ENCODE measurements around the gene WDR18. TPM values are rescaled to one million over a fixed set of nuclear protein-coding genes. Genes with fewer than 3 reads are reported as not detected.

WDR18 gene
- polyA plus RNA-seq, 1 experiment: 44.3 TPM

GRCh38 chr19:971795-972194 lies 12.3 kb upstream of the WDR18 start:
- no peak overlapping the region for H3K4me3 ChIP-seq (ENCODE audit: low read depth, low read length)
- H3K27me3 ChIP-seq (ENCODE audit: control insufficient read depth, insufficient read depth, low read length): no peaks in the 10 kb centered on the region
- DNase-seq (ENCODE audit: low read depth): no peak
- POLR2A ChIA-PET: no interaction called here
- TF ChIP-seq, protein P1, sequence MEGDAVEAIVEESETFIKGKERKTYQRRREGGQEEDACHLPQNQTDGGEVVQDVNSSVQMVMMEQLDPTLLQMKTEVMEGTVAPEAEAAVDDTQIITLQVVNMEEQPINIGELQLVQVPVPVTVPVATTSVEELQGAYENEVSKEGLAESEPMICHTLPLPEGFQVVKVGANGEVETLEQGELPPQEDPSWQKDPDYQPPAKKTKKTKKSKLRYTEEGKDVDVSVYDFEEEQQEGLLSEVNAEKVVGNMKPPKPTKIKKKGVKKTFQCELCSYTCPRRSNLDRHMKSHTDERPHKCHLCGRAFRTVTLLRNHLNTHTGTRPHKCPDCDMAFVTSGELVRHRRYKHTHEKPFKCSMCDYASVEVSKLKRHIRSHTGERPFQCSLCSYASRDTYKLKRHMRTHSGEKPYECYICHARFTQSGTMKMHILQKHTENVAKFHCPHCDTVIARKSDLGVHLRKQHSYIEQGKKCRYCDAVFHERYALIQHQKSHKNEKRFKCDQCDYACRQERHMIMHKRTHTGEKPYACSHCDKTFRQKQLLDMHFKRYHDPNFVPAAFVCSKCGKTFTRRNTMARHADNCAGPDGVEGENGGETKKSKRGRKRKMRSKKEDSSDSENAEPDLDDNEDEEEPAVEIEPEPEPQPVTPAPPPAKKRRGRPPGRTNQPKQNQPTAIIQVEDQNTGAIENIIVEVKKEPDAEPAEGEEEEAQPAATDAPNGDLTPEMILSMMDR (IDR thresholded peaks at IDR 0.05; ENCODE audit: insufficient read depth, low read depth, low read length): no peak
- H3K36me3 ChIP-seq (ENCODE audit: control insufficient read depth, insufficient read depth, low read length): peaks cover 35% of the 10 kb centered on the region
- CTCF ChIA-PET: no interaction called here

DNA sequence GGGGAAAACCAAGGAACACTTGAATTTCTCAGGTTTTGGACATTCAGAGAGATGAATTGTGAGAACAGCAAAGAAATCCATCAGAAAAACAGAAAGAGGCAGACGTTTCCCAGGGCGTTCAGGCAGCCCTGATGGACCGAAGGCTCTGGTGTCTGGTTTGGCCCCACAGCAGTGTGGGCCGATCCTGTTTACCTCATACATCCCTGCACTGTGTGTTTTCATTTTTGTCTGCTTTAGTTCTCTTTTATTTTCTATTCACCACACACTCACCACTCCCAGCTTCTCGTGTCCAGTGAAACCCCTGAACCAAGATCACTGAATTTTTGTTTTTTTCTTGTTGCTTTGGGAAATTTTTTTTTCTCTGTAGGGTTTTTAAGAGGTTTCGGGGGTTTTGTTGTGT lies 11.9 kb upstream of the WDR18 start:
- H3K36me3 ChIP-seq (ENCODE audit: control insufficient read depth, insufficient read depth, low read length): peaks cover 34% of the 10 kb centered on the region
- CTCF ChIA-PET: no interaction called here

GRCh38 chr19:973726-974563 lies 10.2 kb upstream of the WDR18 start:
- H3K36me3 ChIP-seq (ENCODE audit: control insufficient read depth, insufficient read depth, low read length): peaks cover 27% of the 10 kb centered on the region
- ChIA-PET CTCF (no interaction called here), POLR2A (no interaction called here)
- no peaks in the 10 kb centered on the region for H3K27me3 ChIP-seq (ENCODE audit: control insufficient read depth, insufficient read depth, low read length)
- TF ChIP-seq, protein P1 (IDR thresholded peaks at IDR 0.05; ENCODE audit: insufficient read depth, low read depth, low read length): no peak
- DNase-seq (ENCODE audit: low read depth): no peak
- no peak overlapping the region for H3K4me3 ChIP-seq (ENCODE audit: low read depth, low read length)

More for the DNA sequence above, 11.9 kb upstream of the WDR18 start:
- TF ChIP-seq, protein P1 (IDR thresholded peaks at IDR 0.05; ENCODE audit: insufficient read depth, low read depth, low read length): no peak
- POLR2A ChIA-PET: no interaction called here
- no peaks in the 10 kb centered on the region for H3K27me3 ChIP-seq (ENCODE audit: control insufficient read depth, insufficient read depth, low read length)
- no peak overlapping the region for H3K4me3 ChIP-seq (ENCODE audit: low read depth, low read length)
- no peak for DNase-seq (ENCODE audit: low read depth)

- Histone ChIP-seq H3K27me3 (ENCODE audit: control insufficient read depth, insufficient read depth, low read length) (no peaks in the 10 kb centered on the region), H3K4me3 (ENCODE audit: low read depth, low read length) (no peak overlapping the region), H3K36me3 (ENCODE audit: control insufficient read depth, insufficient read depth, low read length) (peaks cover 25% of the 10 kb centered on the region)
- ChIA-PET POLR2A (no interaction called here), CTCF (no interaction called here)
- TF ChIP-seq, protein P1 (IDR thresholded peaks at IDR 0.05; ENCODE audit: insufficient read depth, low read depth, low read length): no peak
- no peak for DNase-seq (ENCODE audit: low read depth)
Observed at GRCh38 chr19:974564-975257, 9.4 kb upstream of the WDR18 start.

GRCh38 chr19:976476-976875 lies 7.7 kb upstream of the WDR18 start:
- no peak overlapping the region for H3K4me3 ChIP-seq (ENCODE audit: low read depth, low read length)
- DNase-seq (ENCODE audit: low read depth): no peak
- TF ChIP-seq, protein P1 (IDR thresholded peaks at IDR 0.05; ENCODE audit: insufficient read depth, low read depth, low read length): no peak
- CTCF ChIA-PET: interaction anchor here (1.0 to 2.6 kb wide), 3 partner anchors 40 to 53 kb away, joined by 3 to 10 read pairs (median 3); no protein-coding TSS in a partner anchor
- POLR2A ChIA-PET: no interaction called here
- H3K27me3 ChIP-seq (ENCODE audit: control insufficient read depth, insufficient read depth, low read length): no peaks in the 10 kb centered on the region
- H3K36me3 ChIP-seq (ENCODE audit: control insufficient read depth, insufficient read depth, low read length): peaks cover 16% of the 10 kb centered on the region

Data from BJ (cell line).